ENCODE data around the gene ZDHHC13. TPM values are rescaled to one million over a fixed set of nuclear protein-coding genes. Genes with fewer than 3 reads are reported as not detected.
"Not testable (repeated sequence)": the region's sequence is repeated elsewhere in the genome, so short reads cannot be mapped to it uniquely, and the experiment has no call there.

Gene ZDHHC13
- total RNA-seq, 1 donor from 2014 or later = 4.1 TPM

GRCh38 chr11:19099093-19099492, 17.9 kb upstream of the ZDHHC13 start:
- no peak for DNase-seq (ENCODE audit: low read depth)

DNA sequence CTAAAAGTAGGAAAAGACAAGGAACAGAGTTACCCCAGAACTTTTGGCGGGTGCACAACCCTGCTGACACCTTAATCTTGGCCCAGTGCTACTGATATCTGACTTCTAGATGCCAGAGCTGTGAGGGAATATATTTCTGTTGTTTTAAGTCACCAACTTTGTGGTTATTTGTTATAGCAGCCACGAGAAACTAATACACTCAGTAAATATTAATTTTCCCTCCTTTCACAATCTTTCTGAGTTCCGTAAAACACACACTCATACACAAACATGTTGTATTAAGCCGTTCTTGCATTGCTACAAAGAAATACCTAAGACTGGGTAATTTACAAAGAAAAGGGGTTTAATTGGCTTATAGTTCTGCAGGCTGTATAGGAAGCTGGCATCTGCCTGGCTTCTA, 16.1 kb upstream of the ZDHHC13 start:
- no peak for DNase-seq (ENCODE audit: low read depth)

DNA sequence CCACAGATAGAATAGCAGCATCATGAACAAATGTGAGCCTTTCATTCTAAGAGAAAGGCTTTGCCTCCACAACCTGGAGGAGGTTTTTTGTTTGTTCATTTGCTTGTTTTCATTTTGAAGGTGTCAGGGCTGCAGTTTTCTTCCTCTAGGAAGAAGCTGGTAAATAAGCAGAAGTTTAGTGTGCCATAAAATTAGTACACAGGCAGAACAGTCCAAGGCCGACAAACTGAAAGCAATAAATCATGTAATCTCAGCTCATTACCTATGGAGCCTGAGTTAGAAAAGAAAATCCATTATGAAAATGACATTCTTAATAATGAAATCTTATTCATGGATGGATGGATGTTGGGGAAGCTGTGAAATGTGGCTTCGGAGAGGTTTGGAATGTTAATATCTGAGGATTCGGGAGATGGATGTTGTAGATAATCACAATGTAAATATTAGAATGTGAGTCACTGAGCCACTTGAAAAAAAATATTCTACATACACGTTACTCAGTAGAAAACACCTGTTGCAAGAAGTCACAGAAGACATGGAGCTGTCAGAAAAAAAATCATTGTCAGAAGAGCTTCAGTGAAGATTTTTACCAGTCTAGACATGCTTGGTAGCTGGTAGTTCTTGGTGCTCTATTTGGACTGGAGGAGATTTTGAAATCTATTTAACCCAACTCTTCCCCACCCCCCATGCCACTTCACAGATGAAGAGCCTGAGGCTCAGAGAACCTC, 15.0 kb upstream of the ZDHHC13 start:
- no peak for DNase-seq (ENCODE audit: low read depth)

DNA sequence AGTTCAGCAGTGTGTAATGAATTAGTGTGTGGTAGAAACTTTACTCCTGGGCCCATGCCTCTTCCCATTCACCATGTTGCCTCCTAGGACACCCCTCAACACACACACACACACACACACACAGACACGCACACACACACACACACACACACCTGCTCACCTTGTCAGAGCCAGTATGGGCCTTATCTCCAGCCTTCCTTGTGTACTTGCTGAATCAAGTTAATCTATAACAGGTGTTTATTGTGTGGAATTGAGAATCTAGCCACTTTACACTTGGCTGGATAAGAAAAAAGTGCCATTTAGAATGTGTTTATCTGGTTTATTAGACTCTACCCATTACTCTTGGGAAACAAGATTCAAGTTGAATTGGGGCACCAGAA, 14.5 kb upstream of the ZDHHC13 start:
- no peak for DNase-seq (ENCODE audit: low read depth)

GRCh38 chr11:19105011-19105410, 12.0 kb upstream of the ZDHHC13 start:
- no peak for DNase-seq (ENCODE audit: low read depth)

- no peak for DNase-seq (ENCODE audit: low read depth)
Measured at GRCh38 chr11:19107125-19107524, 9.8 kb upstream of the ZDHHC13 start.

DNA sequence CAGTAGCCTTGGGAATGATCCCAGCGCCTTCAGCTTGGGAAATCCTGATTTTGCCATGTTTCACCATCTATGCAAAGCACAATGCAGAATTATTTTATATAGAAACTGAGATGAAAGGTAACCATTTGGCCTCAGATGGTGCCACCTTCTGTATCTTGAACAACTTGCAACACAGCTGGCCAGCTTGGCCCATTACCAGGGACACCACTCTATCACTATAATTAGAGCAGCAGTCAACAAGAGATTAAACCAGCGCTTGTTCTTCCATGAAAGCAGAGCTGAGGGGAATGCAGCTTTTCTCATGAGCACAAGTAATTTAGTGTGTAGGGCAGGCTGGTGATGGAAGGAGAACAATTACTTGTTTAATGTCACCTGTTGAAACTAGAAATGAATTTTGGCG, 6.7 kb upstream of the ZDHHC13 start:
- DNase-seq (ENCODE audit: low read depth) = peak; percentile 74

DNA sequence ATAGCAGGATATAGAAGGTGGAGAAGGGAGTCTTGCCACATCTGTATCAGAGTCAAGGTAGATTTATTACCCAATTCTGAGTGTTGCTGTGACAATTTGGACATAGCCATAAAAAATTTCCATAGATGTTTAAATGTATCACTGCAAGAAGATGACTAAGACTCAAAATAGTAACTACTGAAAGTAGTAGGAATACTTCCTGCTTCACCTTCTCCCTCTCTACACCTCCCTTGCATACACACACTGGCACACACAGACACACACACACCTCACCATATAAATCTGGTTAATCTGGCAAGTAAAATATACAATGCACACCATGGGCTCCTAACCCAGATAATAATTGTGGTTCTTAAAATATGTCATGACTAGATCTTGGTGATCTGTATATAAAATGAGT, 5.2 kb upstream of the ZDHHC13 start:
- no peak for DNase-seq (ENCODE audit: low read depth)

GRCh38 chr11:19116276-19116970, 545 bp upstream of the ZDHHC13 start:
- no peak for DNase-seq (ENCODE audit: low read depth)

- no peak for DNase-seq (ENCODE audit: low read depth)
Measured at GRCh38 chr11:19117760-19118097, 761 bp downstream of the ZDHHC13 start.

DNA sequence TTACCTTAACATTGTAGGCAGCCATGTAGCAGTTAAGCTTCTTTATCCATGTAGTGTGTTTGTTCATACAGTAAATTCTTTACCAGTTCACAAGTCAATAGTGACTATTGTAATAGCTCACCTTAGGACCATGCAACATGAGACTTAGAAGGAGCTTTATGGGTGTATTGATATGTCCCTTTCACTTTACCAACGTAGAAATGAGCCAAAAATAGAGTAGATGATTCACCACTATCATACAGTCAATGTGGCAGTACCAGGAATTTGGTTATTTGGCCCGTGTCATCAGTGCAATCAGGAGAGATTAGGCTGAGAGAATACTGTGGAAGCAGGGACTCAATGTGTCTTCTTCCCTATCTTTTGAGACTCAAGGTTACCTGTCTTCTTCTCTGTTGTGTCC, 4.7 kb downstream of the ZDHHC13 start:
- DNase-seq (ENCODE audit: low read depth) = peak; percentile 21

DNA sequence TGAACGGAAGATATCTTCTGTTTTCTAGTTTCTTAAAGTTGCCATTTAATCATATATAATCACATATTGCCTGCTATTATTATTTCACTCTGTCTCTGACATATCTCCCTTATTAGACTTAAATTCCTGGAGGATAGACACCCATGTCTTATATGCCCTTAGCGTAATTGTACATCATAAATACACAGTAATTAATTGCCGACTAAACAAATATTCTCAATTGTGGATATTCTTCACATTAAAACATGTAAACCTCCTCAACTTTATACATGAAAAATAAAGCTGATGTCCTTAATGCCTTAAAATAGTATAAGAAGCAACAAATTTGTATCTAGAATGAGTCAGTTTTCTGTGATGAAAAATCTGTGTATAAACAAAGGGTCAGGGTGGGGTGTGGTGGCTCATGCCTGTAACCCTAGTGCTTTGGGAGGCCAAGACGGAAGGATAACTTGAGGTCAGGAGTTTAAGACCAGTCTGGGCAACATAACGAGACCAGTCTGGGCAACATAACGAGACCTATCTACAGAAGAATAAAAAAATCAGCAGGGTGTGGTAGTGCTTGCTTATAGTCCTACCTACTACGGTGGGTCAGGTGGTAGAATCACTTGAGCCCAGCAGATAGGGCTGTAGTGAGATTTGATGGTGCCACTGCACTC, 6.1 kb downstream of the ZDHHC13 start:
- DNase-seq (ENCODE audit: low read depth) = no peak

DNA sequence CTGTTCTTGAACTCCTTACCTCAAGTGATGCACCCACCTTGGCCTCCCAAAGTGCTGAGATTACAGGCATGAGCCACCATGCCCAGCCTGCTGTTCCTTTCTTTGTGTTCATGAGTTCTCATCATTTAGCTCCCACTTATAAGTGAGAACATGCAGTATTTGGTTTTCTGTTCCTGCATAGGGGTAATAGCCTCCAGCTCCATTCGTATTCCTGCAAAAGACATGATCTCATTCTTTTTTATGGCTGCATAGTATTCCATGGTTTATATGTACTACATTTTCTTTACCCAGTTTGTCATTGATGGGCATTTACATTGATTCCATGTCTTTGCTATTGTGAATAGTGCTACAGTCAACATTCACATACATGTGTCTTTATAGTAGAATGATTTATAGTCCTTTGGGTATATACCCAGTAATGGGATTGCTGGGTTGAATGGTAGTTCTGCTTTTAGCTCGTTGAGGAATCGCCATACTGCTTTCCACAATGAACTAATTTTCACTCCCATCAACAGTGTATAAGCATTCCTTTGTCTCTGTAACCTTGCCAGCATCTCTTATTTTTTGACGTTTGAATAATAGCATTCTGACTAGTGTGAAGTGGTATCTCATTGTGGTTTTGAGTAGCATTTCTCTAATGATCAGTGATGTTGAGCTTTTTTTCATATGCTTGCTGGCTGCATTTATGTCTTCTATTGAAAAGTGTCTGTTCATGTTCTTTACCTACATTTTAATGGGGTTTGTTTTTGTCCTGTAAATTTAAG, 9.8 kb downstream of the ZDHHC13 start:
- DNase-seq (ENCODE audit: low read depth) = not testable (repeated sequence)

DNA sequence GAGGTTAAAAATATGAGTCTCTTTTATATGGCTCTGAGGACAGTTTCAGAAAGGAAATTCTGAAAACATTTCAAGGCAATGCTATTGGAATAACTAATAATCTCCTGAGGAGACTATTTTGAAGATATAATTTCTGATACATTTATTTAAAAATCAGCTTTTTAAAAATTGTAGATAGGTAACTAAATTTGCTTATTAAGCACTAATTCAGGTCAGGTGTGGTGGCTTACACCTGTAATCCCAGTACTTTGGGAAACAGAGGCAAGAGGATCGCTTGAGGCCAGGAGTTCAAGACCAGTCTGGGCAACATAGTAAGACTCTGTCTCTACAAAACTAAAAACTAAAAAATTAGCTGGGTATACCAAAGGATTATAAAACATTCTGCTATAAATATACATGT, 17.0 kb downstream of the ZDHHC13 start:
- DNase-seq (ENCODE audit: low read depth) = no peak

- DNase-seq (ENCODE audit: low read depth) = not testable (repeated sequence)
Measured at GRCh38 chr11:19136884-19137283, 19.9 kb downstream of the ZDHHC13 start.

- DNase-seq (ENCODE audit: low read depth) = no peak
Measured at GRCh38 chr11:19145319-19145718, 28.4 kb downstream of the ZDHHC13 start.

GRCh38 chr11:19156892-19157291, 39.9 kb downstream of the ZDHHC13 start:
- no peak for DNase-seq (ENCODE audit: low read depth)

DNA sequence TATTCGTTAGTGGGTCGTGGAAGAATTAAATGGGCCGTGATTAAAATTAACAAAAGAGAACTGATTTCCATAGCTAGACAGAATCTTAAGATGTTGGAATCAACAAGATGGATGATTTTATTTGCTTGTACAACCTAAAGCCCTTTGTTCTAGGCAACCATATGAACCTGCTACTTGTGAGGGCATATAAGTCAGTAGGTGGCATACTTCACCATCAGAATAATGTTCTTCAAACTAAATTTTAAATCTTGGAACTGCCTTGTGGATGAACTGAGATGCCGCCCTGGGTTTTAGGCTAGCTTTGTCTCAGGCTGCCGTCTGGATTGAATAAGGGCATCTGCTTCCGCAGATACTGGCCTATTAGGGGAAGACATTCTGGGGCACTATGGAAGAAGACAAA, 43.9 kb downstream of the ZDHHC13 start:
- DNase-seq (ENCODE audit: low read depth) = peak; percentile 44

GRCh38 chr11:19161651-19162050, 44.7 kb downstream of the ZDHHC13 start:
- DNase-seq (ENCODE audit: low read depth) = no peak

- no peak for DNase-seq (ENCODE audit: low read depth)
Measured at GRCh38 chr11:19162951-19163505, 46.1 kb downstream of the ZDHHC13 start.

GRCh38 chr11:19163617-19164016, 46.6 kb downstream of the ZDHHC13 start:
- DNase-seq (ENCODE audit: low read depth) = no peak
